Esophagus squamous epithelium (tissue), 5 donors: ENCODE data around the gene TRANK1. TPM values are rescaled to one million over a fixed set of nuclear protein-coding genes. Genes with fewer than 3 reads are reported as not detected.

ENCODE experiments used
- DNase-seq: peaks from one replicate; lab custom pipeline; 2025; lab: John Stamatoyannopoulos, UW
- H3K27ac ChIP-seq, 4 donors: fragments of 200-600 bp; sonication (generic); one replicate each; pipeline ENCODE4 v1.5.1; 2016 to 2019; ENCODE audit warnings: mild to moderate bottlenecking in 1 of 4
- H3K27me3 ChIP-seq, 4 donors: fragments of 200-600 bp; sonication (generic); 1 replicate in 3 of 4; 2 replicates in 1 of 4; pipeline versions ENCODE4 v1.5.1 to v1.6.0; 2017 to 2021; ENCODE audit warnings: antibody characterized with exemption in 1 of 4
- H3K36me3 ChIP-seq, 3 donors: fragments of 200-600 bp; sonication (generic); one replicate each; pipeline ENCODE4 v1.5.1; 2016 to 2019
- H3K4me1 ChIP-seq, 3 donors: fragments of 200-600 bp; sonication (generic); one replicate each; pipeline ENCODE4 v1.5.1; 2017 to 2019
- H3K4me3 ChIP-seq, 4 donors: fragments of 200-600 bp; sonication (generic); 1 replicate in 3 of 4; 2 replicates in 1 of 4; pipeline ENCODE4 v1.5.1; 2016 to 2019; ENCODE audit warnings: mild to moderate bottlenecking in 2 of 4, moderate library complexity in 1 of 4
- H3K9me3 ChIP-seq, 3 donors: fragments of 200-600 bp; sonication (generic); one replicate each; pipeline ENCODE4 v1.5.1; 2016 to 2019
- CTCF ChIP-seq, 6 experiments: fragments of 450-650 bp in 4 of 6; fragments of 200-600 bp in 2 of 6; sonication (generic) in 2 of 6; IDR thresholded peaks; one replicate each; pipeline ENCODE4 v1.5.1; 2016 to 2019; ENCODE audit warnings: antibody characterized with exemption in 6 of 6, mild to moderate bottlenecking in 4 of 6, moderate library complexity in 4 of 6
- POLR2A ChIP-seq, 4 donors: fragments of 450-650 bp; IDR thresholded peaks; one replicate each; pipeline ENCODE4 v1.6.1; 2017; ENCODE audit warnings: antibody characterized with exemption in 4 of 4, mild to moderate bottlenecking in 4 of 4, moderate library complexity in 3 of 4
- WGBS, 2 donors: methylation state at CpG; one replicate each; pipeline ENCODE4 v1.1.5; 2018; 5-methylcytosine and 5-hydroxymethylcytosine counted together
- intact Hi-C: fragments of 100-400 bp; cut with DNase I; formaldehyde crosslinking; loops from one replicate; pipeline ENCODE4 v1.15.0; 2022
- total RNA-seq, 4 donors: library from RNA; depleted of rRNA; stranded (reverse); fragments of >200 nt; gene quantifications; one replicate each; pipeline ENCODE4 v1.1.0, GENCODE V29; 2016
- donor health status: DM: yes; HTN: yes; CAD: no.

Gene TRANK1
- total RNA-seq, 4 donors from 2014 or later: 1.8 to 6.3 (median 3.7) TPM

- Histone ChIP-seq H3K4me1 (no peaks in the 10 kb centered on the region), H3K36me3 (no peaks in the 10 kb centered on the region), H3K4me3 (no peak overlapping the region), H3K27me3 (no peaks in the 10 kb centered on the region), H3K27ac (no peak overlapping the region), H3K9me3 (no peaks in the 10 kb centered on the region)
- no peak for DNase-seq
- TF ChIP-seq POLR2A (IDR thresholded peaks at IDR 0.05) (no peak), CTCF (IDR thresholded peaks at IDR 0.05) (no peak)
- 85% methylated on average over 1 of the region's 1 CpG for WGBS, 2 donors
- intact Hi-C loops: no loop called here
These were observed 16.6 kb downstream of the TRANK1 start for GRCh38 chr3:36928220-36928619.

- DNase-seq: no peak
- no peak for TF ChIP-seq CTCF (IDR thresholded peaks at IDR 0.05)
- TF ChIP-seq POLR2A (IDR thresholded peaks at IDR 0.05): no peak
- H3K27ac ChIP-seq: no peak overlapping the region
- no peaks in the 10 kb centered on the region for H3K36me3 ChIP-seq
- H3K4me3 ChIP-seq: no peak overlapping the region
- H3K9me3 ChIP-seq: peaks cover 0 to 6% (median under 1%) of the 10 kb centered on the region in 3 donors
- H3K27me3 ChIP-seq: no peaks in the 10 kb centered on the region
- no peaks in the 10 kb centered on the region for H3K4me1 ChIP-seq
- 86 to 93% methylated on average over 6 of the region's 6 CpGs for WGBS, 2 donors
- intact Hi-C loops: no loop called here
These were observed 18.5 kb downstream of the TRANK1 start for GRCh38 chr3:36926292-36926897.

- intact Hi-C loops: no loop called here
- no peak for DNase-seq
- 51 to 61% methylated on average over 2 of the region's 2 CpGs for WGBS, 2 donors
- H3K4me1 ChIP-seq: no peaks in the 10 kb centered on the region
- peaks cover 0 to 12% (median 4%) of the 10 kb centered on the region in 3 donors for H3K9me3 ChIP-seq
- no peak for TF ChIP-seq POLR2A (IDR thresholded peaks at IDR 0.05)
- TF ChIP-seq CTCF (IDR thresholded peaks at IDR 0.05): no peak
- no peak overlapping the region for H3K27ac ChIP-seq
- no peak overlapping the region for H3K4me3 ChIP-seq
- no peaks in the 10 kb centered on the region for H3K36me3 ChIP-seq
- no peaks in the 10 kb centered on the region for H3K27me3 ChIP-seq
These were observed 19.9 kb downstream of the TRANK1 start for GRCh38 chr3:36924744-36925521.

- Histone ChIP-seq H3K4me3 (no peak overlapping the region), H3K27ac (no peak overlapping the region), H3K9me3 (peaks cover 0 to 12% (median 4%) of the 10 kb centered on the region in 3 donors), H3K27me3 (no peaks in the 10 kb centered on the region), H3K4me1 (no peaks in the 10 kb centered on the region), H3K36me3 (no peaks in the 10 kb centered on the region)
- intact Hi-C loops: no loop called here
- WGBS, 2 donors: 76 to 78% methylated on average over 8 to 10 of the region's 11 CpGs
- TF ChIP-seq CTCF (IDR thresholded peaks at IDR 0.05) (no peak), POLR2A (IDR thresholded peaks at IDR 0.05) (no peak)
- no peak for DNase-seq
These were observed 20.7 kb downstream of the TRANK1 start for GRCh38 chr3:36923981-36924743.
